BE2C (cell line): ENCODE data around the gene GLI3.

ENCODE experiments used
- DNase-seq: peaks from one replicate; pipeline ENCODE4 v3.0.0-alpha.2; 2020
- H3K27me3 ChIP-seq: fragments of 250-450 bp; sonication (Bioruptor Pico); 2 replicates; pipeline ENCODE4 v1.5.1; 2020; ENCODE audit warnings: mild to moderate bottlenecking
- H3K36me3 ChIP-seq: fragments of 250-450 bp; sonication (Bioruptor Pico); 2 replicates; pipeline ENCODE4 v1.5.1; 2020; ENCODE audit warnings: mild to moderate bottlenecking
- H3K4me1 ChIP-seq: fragments of 250-450 bp; sonication (Bioruptor Pico); 2 replicates; pipeline ENCODE4 v1.5.1; 2020
- H3K4me3 ChIP-seq: 2 replicates; pipeline ENCODE4 v1.5.1; 2011; ENCODE audit warnings: low read depth, low read length
- H3K9me3 ChIP-seq: fragments of 250-450 bp; sonication (Bioruptor Pico); 2 replicates; pipeline ENCODE4 v1.5.1; 2020
- TF ChIP-seq, protein P1 (sequence below): IDR thresholded peaks from 2 replicates; pipeline ENCODE4 v1.5.1; 2012; ENCODE audit warnings: mild to moderate bottlenecking, low read depth, low read length

The GLI3 gene

GRCh38 chr7:42164881-42165428, 72.1 kb downstream of the GLI3 start:
- no peak overlapping the region for H3K4me3 ChIP-seq
- TF ChIP-seq, protein P1, sequence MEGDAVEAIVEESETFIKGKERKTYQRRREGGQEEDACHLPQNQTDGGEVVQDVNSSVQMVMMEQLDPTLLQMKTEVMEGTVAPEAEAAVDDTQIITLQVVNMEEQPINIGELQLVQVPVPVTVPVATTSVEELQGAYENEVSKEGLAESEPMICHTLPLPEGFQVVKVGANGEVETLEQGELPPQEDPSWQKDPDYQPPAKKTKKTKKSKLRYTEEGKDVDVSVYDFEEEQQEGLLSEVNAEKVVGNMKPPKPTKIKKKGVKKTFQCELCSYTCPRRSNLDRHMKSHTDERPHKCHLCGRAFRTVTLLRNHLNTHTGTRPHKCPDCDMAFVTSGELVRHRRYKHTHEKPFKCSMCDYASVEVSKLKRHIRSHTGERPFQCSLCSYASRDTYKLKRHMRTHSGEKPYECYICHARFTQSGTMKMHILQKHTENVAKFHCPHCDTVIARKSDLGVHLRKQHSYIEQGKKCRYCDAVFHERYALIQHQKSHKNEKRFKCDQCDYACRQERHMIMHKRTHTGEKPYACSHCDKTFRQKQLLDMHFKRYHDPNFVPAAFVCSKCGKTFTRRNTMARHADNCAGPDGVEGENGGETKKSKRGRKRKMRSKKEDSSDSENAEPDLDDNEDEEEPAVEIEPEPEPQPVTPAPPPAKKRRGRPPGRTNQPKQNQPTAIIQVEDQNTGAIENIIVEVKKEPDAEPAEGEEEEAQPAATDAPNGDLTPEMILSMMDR: no peak
- H3K27me3 ChIP-seq: no peaks in the 10 kb centered on the region
- H3K36me3 ChIP-seq: no peaks in the 10 kb centered on the region
- no peaks in the 10 kb centered on the region for H3K9me3 ChIP-seq
- no peak for DNase-seq
- H3K4me1 ChIP-seq: no peaks in the 10 kb centered on the region

DNA sequence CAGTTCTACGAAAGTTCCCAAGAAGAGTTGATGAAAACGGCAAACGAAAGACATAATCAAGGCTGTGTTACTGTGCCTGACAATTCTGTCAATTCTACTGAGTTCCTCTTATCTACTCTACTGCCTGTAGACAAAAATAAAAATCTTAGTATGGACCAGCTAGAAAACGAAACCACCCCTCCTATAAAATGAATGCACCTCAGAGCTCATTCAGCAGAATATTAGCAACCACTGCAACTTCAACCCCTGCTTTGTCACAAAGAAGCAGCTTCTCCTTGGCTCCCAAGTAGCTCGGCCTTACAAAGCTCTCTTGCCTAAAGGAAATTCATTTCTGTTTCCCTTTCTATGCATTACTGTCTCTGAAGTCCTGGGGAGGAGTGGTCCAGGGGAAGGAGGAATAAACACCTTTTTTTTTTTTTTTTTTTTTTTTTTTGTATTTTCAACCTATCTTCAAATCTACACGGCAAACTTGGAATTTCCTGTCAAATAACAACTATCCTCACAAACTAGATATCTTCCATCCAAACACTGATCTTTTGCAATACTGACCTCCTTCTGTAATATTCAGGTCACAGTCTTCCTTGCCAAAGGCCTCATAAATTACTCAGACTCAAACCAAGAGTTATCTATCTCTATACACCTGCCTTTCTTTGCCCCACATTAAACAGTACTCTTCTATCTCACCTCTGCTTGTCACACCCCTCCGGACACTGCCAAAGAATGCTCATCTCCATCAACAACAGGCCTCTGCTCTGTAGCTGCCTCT, 74.3 kb downstream of the GLI3 start:
- no peaks in the 10 kb centered on the region for H3K4me1 ChIP-seq
- H3K27me3 ChIP-seq: no peaks in the 10 kb centered on the region
- H3K4me3 ChIP-seq: no peak overlapping the region
- TF ChIP-seq, protein P1: no peak
- no peak for DNase-seq
- no peaks in the 10 kb centered on the region for H3K36me3 ChIP-seq
- H3K9me3 ChIP-seq: no peaks in the 10 kb centered on the region

DNA sequence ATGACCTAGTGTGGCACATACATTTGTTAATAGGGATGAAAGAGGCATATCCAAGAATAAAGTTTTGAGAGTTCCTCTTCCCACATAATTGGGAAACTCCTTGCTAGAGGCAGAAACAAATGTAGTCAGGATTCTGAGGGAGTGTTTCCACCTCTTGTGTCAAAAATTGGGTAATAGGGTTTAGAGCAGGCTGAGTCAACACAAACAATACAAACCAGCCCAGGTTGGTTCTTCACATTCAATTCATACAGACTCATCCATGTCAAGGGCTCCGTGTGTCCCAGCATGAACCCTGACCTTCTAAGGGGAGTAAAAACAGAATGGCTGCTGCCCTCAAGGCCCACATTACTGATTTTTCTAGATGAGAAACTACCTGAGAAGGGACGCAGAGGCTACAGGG, 75.3 kb downstream of the GLI3 start:
- TF ChIP-seq, protein P1: no peak

GRCh38 chr7:42161110-42161509, 75.9 kb downstream of the GLI3 start:
- no peaks in the 10 kb centered on the region for H3K4me1 ChIP-seq
- no peaks in the 10 kb centered on the region for H3K36me3 ChIP-seq
- DNase-seq: no peak
- no peaks in the 10 kb centered on the region for H3K27me3 ChIP-seq
- no peaks in the 10 kb centered on the region for H3K9me3 ChIP-seq
- H3K4me3 ChIP-seq: no peak overlapping the region
- TF ChIP-seq, protein P1: no peak

More for the DNA sequence above, 75.3 kb downstream of the GLI3 start:
- H3K36me3 ChIP-seq: no peaks in the 10 kb centered on the region
- DNase-seq: no peak
- H3K9me3 ChIP-seq: no peaks in the 10 kb centered on the region
- no peak overlapping the region for H3K4me3 ChIP-seq
- H3K4me1 ChIP-seq: no peaks in the 10 kb centered on the region
- no peaks in the 10 kb centered on the region for H3K27me3 ChIP-seq

DNA sequence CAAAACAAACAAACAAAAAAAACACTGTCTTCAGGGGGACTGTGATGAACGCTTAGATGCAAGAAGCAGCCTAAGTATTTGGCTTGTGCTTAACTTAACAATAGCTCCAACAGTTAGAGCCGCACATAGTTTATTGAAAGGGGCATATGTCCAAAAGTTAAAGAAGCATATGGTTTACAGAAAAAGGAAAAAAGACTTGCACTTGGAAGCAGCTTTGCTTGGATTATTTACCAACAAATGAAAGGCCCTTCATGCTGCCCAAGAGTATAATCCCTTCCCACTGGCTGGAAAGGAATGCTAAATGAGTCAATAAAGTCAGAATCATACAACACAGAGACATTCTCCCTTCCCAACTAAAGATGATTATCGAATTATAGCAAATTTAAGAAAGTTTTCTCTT, 77.9 kb downstream of the GLI3 start:
- no peak overlapping the region for H3K4me3 ChIP-seq
- no peaks in the 10 kb centered on the region for H3K27me3 ChIP-seq
- no peaks in the 10 kb centered on the region for H3K36me3 ChIP-seq
- DNase-seq: no peak
- TF ChIP-seq, protein P1: no peak
- no peaks in the 10 kb centered on the region for H3K9me3 ChIP-seq
- no peaks in the 10 kb centered on the region for H3K4me1 ChIP-seq

DNA sequence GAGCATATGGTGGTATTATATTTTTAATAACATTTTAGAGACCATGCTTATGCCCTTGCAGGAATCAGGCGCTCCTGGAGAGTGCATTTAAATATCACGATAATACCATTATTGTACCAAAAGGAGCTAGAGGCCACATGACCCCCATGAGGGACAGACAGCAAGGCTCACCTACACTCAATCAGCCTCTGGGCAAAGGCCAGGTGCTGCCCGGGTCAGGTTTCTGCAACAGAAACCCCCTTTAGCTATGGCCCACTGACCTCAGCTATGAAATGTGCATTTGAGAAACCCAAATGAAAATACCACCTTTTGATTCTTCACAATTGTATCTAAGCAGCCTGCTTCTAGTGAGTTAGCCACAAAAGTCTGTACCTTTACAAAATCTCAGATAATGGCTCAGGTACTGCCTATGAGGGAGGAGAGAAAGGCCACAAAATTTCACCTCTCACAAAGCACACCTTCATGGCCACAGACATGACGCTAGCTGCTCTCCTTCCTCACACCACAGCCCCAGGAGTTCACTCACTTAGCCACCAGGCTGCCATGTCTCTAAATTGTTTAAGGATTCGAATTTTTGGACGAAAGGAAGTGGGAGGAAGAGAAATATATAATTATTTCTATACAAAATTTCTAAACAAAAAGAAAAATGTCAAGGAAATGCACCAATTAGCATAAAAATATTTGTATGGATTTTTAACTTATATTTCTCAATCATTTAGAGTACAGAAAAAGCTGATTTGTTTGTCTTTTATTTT, 79.9 kb downstream of the GLI3 start:
- no peak for DNase-seq
- H3K36me3 ChIP-seq: no peaks in the 10 kb centered on the region
- no peaks in the 10 kb centered on the region for H3K27me3 ChIP-seq
- H3K9me3 ChIP-seq: no peaks in the 10 kb centered on the region
- TF ChIP-seq, protein P1: no peak
- no peak overlapping the region for H3K4me3 ChIP-seq
- no peaks in the 10 kb centered on the region for H3K4me1 ChIP-seq
